LHCN-M2 (cell line): Measurements from ENCODE around the gene MEST. TPM values are rescaled to one million over a fixed set of nuclear protein-coding genes. Genes with fewer than 3 reads are reported as not detected.
"Not testable (repeated sequence)": the region's sequence is repeated elsewhere in the genome, so short reads cannot be mapped to it uniquely, and the experiment has no call there.

Experiments
- DNase-seq: peaks from one replicate; pipeline ENCODE4 v3.0.0-alpha.2; 2012; ENCODE audit warnings: low read depth
- total RNA-seq: library from RNA; depleted of rRNA; stranded (reverse); fragments of >200 nt; gene quantifications from 2 replicates; pipeline ENCODE4 v1.2.3, GENCODE V29; 2014

The MEST gene
- total RNA-seq, 1 experiment from 2014 or later, result 197 TPM

DNA sequence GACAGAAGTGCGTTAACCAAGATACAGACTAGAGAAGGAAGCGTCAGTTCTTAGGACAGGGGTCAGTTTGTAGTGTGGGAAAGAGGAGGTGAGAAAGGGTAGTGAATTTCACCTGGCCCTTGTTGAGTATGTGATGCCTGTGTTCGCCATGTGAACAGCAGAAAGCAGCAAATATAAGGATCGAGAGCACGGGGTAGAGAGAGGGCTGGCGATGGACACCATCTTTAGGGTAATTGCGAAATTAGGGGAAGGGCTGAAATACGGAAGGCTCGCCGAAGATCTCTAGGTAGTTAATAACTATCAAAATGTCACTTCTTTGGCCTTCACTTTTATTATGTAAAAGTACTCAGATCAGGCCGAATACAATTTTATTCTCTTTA is 6.2 kb upstream of the MEST start:
- DNase-seq, result no peak

DNA sequence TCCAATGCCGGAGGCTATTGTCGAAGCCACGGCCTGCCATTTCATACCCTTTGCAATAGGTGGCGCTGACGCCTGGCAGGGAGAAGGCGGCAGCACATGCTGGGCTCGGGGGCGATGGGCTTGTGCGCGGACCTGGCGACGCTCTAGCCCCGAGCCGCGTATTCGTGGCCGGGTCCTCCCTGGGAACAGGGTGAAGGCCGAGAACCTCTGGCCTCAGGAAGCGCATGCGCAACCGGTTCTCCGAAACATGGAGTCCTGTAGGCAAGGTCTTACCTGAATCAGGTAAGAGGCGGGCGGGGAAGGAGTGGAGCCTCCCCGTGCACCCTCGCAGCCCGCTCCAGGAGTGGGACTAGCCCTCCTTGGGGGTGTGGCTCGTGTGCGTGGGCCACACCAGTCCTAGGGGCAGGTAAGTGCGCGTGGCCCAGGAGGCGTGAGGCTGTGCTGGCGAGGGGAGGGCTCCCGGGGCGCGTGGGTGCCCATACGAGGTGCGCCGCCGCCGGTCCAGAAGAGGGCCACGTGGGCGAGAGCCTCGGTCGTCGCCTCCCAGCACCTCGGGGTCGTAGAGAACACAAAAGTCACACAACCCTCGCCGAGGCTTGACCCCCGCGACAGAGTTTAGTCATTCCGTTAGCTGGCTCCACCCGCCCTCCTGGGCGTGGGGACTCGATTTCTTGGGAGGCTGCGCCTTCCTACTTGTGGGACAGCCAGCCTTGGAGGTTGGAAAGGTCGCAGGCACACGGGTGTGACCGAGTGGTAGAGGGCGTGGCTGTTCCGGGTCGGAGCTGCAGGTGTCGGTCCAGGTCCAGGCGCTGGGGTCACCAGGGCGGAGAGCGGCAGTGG is 5.6 kb upstream of the MEST start:
- DNase-seq, result no peak

DNA sequence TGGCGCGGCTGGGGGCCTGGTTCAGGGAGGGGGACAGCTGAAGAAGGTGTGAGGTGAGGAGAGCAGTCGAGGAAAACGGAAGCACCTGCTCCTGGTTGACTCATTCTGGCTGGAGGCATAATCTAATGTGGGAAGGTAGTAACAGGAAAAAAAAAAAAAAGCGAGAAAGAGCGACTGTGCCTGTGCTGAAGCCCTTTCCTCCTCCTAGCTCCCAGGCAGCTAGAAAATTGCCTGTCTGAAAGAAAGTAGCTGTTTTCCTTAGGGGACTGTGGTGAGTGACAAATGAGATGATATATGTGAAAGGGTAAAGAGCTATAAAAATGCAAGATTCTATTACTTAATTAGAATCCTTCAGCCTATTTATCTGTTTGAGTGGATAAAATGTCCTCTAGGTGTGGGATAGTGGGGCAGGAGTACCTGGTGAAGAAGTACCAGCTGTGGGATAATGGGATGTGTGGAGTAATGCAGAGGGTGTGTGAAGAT is 4.9 kb upstream of the MEST start:
- DNase-seq, result no peak

DNA sequence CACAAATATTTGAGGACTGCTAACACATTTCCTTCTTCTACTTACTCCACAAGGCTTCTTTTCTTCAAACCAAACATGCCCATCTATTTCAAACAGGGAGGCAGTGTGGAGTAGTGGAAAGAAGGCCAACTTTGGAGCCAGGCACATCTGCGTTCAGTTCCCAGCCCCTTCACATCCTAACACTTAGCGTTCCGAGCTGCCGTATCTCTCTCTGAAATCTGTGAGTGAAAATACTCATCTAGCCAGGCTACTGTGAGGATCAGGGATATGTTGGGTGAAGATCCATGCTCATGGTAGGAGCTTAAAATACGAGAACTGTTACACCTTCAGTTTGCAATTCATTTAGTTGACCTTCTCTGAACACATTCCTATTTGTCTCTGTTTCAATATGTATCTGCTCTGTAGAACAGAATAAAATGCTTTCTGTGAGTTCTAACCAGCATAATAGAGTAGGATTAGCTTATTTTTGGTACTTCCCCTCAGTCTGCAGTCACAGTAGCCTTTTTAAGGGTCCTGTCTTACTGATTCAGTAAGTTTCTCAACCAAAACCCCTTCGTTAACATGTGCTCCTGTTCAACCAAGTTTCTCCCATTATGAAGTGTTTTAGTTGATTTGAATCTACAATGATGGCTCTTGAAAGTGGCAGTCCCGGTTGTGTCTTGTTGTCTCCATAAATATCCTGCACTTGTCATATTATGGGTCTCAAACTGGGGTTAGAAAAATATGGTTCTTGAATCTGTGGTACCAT is 3.3 kb upstream of the MEST start:
- DNase-seq, result no peak

DNA sequence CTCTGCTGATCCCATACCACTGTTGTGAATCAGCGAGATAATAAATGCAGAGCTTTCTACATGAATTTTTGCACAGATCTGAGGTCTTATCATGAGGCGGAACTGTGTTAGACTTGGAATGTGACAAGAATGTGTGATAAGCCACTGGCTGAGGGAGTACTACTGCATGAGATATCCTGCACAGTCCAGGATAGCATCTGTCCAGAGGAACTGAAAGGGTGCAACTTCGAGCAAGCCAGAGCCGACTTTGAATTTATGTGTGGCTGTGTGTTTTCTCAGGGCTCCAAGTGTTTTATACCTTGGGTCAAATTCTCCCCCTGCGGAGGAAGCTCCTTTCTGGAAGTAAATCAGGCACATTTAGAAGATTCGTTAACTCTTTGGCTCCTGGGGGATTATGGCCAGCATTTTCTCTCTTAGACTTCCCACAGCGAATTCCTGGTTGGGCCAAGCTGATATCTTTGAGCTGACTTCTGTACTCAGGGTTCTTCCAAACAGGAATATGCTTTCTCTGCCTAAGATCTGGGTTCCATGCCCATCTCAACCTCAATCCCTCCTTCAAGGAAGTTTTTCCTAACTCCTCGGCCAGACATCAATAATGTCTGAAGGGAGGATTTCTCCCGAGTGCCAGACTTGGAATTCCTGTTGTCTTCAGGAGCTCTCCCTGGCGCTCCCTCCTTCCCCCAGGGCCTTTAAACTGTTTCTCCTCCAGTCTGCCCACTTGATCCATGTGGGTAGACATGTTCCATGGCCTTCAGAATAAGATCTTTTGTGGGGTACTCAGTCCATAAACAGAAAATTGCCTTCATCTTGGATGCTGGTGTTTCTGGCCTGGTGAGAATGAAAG is 2.5 kb upstream of the MEST start:
- peak; percentile 59 for DNase-seq

DNA sequence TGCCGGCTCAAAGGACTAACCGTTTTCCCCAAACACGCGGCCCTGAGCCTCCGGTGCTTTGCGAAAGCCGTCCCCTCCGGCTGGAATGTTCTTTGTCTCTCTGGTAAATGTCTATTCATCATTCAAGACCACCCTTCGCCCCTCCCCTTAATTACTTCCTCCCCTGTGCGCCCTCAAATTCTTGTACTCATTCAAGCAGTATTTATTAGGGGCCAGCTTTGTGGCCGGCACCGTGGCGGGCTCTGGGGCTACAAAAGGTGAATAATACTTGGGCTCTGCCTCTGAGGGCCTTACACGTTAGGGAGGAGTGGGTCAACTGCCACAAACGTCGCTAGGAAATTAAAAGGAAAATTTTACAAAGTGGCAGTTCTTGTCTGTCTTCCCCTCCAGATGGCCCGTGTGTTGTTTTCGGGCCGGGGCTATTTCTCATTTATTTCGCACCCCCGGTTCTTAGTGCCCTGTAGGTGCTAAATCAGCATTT is 1.5 kb upstream of the MEST start:
- no peak for DNase-seq

DNA sequence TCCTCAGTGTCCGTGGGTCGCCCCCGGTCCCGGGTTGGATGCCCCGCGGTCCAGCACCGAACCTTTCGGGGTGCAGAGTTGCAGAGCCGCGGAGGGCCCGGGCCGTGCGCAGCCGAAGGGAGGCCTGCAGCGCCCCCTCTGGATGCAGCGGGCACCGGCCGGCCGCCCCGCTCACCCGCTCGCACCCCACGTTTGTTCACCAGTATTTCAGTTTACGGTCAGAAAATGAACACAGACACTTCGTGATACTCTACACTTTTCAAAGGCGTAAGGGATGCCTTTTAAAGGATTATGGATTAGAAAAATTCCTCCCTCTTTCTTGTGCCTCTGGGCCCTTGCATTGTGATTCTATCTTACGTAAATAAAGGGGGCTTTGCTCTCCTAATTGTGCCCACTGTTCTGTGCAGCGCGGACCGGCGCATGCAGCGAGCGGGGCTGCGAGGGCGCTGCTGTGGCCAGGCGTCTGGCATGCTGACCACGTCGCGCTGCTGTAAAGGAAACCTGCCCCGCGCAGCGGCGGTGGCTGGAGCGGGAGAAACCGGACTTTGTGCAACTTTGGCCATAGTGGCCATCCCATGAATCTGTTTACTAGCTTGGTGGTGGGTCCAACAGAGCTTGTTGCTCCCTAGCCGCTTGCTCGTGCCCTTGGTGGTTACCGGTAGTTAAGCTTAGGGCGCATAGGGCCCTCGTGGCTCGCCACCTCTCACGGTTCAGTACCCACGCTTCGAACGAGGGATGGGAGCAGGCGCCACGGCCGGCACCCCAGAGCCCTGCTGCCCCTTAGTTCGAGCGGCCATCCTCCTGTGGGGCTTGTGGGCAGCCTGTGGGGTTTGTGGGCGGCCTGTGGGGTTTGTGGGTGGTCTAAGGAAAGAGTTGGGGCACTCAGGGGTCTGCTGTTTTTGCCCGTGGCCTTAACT is 739 bp upstream of the MEST start:
- peak; percentile 53 for DNase-seq

DNA sequence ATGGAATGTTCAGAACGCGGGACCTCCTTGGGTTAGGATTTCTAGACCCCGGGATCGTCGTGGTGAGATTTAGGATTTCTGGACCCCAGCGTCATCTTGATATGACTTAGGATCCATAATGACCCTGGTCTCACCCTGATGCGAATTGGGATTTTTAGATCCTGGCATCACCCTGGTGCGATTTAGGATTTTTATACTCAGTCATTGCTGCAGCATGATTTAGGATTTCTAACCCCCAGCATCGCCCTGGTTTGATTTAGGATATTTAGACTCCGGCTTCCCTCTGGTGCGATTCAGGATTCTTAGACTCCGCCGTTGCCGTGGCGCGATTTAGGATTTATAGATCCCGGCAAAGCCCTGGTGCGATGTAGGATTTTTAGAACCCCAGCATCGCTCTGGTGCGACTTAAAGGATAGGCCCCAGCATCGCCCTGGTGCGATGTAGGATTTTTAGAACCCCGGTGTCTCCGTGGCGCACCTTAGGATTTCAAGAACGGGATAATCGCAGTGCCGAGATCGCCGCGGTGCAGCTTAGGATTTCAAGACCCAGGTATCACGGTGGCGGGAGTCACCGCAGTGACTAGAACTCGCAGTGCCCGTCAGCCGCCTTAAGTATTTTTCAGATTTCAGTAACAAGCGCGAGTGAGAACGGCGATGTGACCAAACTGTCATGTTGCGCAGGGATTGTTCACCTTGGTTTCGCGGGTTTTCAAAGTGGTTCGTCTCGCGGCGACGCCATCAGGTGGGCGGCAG is 814 bp downstream of the MEST start:
- DNase-seq, result peak; percentile 25

DNA sequence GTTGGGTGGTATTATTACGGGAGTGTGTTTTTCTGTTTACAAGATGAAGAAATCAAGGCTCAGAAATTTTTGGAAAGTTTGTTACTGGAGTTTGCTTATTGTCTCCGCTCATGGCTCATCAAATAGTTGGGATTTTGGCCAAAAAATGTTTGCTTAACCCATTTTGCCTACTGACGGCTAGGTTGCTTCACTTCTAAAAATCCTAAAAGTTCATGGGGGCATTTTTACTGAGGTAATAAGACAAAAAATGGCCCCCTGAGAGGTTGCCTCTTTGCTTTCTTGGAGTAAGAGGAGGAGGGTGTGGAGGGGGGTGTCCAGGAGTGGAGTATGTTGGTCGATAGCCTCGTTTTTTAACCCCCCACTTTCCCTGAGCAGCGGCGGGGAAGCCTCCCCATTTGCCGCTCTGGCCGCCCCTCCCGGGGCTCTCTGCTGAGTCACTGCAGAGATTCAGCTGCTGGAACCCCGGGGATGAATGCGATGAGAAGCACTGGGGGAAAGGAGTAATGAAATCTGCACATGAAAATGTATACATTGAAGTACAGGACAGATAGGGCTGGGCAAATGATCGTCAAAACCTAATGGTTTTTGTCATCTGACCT is 1.5 kb downstream of the MEST start:
- DNase-seq, result peak; percentile 64

DNA sequence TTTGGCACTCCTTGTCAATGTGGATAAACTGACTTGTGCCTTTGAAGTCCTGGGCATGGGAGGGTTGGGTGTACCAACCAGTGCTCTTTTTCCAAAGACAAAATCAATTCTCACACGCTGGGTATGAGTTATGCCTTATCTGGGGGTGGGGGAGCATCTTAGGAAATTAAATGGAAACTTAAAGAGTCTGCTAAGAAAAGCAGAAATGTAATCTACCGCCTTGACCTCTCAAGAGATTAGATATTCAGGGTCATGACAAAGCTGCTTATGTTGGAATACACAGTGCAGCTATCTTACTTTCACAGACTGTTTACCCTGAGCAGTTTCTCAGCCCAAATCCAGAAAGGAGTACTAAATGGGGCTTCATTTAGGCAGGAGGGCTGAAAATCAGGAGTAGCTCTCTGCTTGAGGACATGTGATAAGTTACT is 2.6 kb downstream of the MEST start:
- no peak for DNase-seq

DNA sequence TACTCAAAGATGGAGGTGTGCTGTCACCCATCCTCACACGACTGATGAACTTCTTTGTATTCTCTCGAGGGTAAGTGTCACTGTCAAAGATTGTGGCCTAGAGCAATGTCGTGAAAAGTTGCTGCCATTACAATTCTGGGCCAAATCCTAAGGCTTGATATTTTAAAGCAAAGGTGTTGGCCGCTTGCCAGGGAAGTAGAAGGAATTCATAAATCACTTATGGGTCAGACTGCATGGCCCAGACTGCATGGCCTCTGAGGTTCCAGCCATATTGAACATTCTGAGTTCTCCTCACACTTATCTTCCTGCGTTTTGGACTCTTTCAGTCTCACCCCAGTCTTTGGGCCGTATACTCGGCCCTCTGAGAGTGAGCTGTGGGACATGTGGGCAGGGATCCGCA is 8.6 kb downstream of the MEST start:
- DNase-seq, result no peak

DNA sequence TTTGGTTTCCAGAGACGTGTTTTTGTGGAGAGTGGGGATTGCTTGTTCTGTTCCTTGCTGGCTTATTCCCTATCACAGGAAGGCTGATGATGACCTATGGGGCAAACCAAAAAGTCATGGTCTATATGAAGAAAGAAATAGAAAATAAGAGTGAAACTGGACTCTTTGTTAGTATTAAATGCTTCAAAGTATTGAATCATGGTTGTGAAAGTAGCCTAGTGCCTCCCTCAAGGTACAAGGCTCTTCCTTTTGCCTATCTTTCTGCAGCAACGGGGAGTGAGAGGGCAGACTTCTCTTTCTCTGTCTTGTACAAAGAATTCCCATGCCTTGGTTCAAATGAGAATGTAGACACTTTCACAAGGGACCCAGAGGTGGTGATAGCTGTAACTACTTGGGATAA is 9.0 kb downstream of the MEST start:
- DNase-seq, result no peak

DNA sequence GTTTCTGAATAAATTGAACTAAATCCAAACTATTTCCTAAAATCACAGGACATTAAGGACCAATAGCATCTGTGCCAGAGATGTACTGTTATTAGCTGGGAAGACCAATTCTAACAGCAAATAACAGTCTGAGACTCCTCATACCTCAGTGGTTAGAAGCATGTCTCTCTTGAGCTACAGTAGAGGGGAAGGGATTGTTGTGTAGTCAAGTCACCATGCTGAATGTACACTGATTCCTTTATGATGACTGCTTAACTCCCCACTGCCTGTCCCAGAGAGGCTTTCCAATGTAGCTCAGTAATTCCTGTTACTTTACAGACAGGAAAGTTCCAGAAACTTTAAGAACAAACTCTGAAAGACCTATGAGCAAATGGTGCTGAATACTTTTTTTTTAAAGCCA is 13.9 kb downstream of the MEST start:
- DNase-seq, result no peak

DNA sequence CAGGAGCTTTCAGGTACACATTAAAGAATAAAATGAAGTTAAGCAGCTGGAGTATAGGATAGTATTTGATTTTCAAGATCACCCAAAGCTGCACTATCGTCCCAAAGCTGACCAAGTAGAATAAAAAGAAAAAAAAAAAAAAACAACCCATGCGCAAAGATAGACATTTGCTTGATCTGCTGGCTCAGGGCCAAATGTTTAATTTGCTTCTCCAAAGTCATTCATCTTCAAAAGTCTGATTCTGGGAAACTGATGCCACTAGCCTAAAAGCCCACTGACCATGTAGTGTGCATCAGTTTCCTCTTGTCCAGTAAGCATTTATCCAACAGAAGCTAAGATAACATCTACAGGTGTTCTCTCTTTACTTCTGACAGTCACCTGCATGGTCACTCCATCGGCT is 14.5 kb downstream of the MEST start:
- no peak for DNase-seq

DNA sequence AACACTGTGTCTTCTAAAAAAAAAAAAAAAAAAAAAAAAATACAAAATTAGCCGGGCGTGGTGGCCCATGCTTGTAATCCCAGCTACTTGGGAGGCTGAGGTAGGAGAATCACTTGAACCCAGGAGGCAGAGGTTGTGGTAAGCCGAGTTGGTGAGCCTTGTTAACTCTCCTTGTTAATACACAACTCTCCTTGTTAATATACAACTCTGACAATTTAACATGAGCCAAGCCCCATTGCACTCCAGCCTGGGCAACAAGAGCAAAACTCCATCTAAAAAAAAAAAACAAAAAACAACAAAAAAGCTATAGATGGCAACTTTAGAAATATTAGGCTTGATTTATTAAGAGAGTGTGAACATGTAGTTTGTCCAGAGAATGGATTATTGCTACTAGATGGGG is 20.2 kb downstream of the MEST start:
- not testable (repeated sequence) for DNase-seq

DNA sequence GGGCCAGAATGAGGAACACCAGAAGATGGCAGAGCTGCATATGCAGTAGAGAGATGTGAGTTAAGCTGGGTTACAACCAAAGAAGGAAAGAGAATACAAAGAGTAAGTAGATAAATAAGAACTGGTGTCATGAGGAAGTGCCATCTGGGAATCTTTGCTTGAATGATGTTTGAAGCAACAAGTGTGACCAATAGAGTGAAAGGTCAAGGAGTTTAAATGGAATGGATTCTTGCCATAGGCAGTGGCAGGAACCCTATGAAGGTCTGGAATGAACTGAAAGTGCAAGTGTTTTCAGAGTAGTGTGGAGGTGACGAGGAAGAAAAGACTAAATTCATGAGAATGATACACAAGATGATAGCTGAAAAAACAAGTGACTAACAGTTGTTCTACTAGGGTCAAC is 21.6 kb downstream of the MEST start:
- no peak for DNase-seq

DNA sequence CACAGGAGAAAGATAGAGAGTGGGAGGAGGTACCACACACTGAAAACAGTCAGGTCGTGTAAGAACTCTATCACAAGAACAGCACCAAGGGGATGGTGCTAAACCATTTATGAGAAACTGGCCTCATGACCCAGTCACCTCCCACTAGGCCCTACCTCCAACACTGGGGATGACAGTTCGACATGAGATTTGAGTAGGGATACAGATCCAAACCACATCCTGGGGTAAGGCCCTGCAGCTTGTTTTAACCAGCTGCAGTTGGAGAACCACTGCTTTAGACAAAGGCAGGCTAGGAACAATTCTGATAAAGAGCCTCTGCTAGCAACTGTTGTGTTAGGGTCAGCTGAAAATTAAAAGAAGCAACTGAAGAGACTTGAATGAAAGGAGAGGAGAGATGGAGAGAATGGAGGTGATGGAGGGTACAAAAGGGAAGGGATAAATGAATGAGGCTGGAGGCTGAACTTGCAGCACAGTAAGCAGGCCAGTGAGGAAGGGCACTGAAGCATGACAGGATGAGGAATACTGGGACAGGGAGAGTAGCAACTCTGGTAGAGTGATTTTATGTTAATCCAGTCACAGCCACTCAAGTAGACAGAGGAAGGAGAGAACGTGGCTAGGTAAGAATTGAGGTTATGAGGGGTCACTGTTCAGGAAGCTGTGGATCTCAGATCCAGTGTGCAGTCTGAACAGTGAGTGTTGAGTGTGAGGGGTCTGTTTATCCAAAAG is 23.6 kb downstream of the MEST start:
- DNase-seq, result no peak

DNA sequence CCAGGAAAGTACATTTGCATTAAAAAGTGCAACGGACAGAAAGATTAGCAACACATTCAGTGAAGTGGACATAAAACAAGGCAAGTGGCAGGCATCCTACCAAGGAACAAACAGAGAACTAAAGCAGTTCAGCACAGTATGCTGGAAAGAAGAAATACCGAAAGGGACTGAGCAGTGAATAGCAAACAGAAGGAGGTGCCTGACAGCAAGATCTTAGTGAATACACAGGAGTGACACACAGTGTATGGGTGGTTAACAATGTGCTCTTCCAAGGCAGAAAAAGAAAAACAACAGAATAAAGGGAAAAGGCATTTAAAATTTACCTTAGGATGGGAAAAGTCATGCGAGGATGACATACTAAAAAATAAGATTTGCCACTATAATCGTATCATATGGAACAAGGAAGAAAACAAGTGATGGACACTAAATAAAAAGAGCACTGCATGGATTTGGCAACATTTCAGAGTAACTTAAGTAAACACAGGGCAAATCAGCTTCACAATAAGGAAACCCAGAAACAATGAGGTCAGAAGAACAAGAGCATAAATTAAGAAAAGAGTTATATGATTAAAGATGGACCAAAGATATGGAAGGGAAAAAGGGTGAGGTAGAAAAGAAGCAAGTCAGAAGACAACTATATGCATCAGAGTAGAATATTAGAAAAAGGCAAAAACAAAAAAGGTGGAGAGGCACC is 29.5 kb downstream of the MEST start:
- DNase-seq, result no peak
